ENCODE results near the gene B4GALT2. TPM values are rescaled to one million over a fixed set of nuclear protein-coding genes. Genes with fewer than 3 reads are reported as not detected.

Gene B4GALT2
- total and polyA plus RNA-seq, 2 donors, result 7.3 to 10.3 TPM

- no peaks in the 10 kb centered on the region for H3K9me3 ChIP-seq (ENCODE audit: control insufficient read depth in 2 of 2, insufficient read depth in 1 of 2, low read length in 1 of 2)
- no peaks in the 10 kb centered on the region for H3K4me1 ChIP-seq (ENCODE audit: control insufficient read depth in 2 of 2, insufficient read depth in 2 of 2, low read length in 2 of 2)
- H3K27me3 ChIP-seq (ENCODE audit: control insufficient read depth in 2 of 2, insufficient read depth in 1 of 2, low read length in 1 of 2), result no peaks in the 10 kb centered on the region
- no peak overlapping the region for H3K27ac ChIP-seq (ENCODE audit: low read depth in 1 of 2, low read length in 1 of 2)
- 86% methylated on average over 3 of the region's 3 CpGs for WGBS
- H3K4me3 ChIP-seq (ENCODE audit: low read length in 2 of 2), result no peak overlapping the region
- no peak for DNase-seq (ENCODE audit: low read depth in 6 of 9, low spot score in 9 of 9)
- peaks cover 16 to 23% of the 10 kb centered on the region in 2 donors for H3K36me3 ChIP-seq (ENCODE audit: control insufficient read depth in 2 of 2, insufficient read depth in 2 of 2, low read length in 1 of 2)
Measured at GRCh38 chr1:43963006-43963405, 16.0 kb upstream of the B4GALT2 start.

DNA sequence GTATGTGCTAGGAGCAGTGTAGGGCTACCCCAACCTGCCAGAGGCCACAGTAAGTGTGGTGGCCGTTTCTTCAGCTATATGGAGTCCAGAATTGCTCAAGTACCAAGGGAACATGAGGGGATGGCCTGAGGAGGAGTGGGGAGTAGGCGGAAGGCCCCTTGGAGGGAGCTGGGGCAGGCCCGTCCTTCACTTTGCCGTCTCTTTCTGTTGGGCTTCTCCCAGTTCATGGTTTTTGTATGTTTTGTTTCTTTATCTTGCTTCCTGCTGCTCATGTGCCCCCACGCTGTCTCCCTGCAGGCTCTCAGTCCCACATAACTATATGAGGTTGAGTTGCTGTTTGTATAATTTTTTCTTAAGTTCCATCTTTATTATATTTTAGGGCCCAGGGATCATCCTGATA lies 15.1 kb upstream of the B4GALT2 start:
- Histone ChIP-seq H3K27ac (ENCODE audit: low read depth in 1 of 2, low read length in 1 of 2) (no peak overlapping the region), H3K27me3 (ENCODE audit: control insufficient read depth in 2 of 2, insufficient read depth in 1 of 2, low read length in 1 of 2) (no peaks in the 10 kb centered on the region), H3K36me3 (ENCODE audit: control insufficient read depth in 2 of 2, insufficient read depth in 2 of 2, low read length in 1 of 2) (peaks cover 10 to 16% of the 10 kb centered on the region in 2 donors), H3K9me3 (ENCODE audit: control insufficient read depth in 2 of 2, insufficient read depth in 1 of 2, low read length in 1 of 2) (no peaks in the 10 kb centered on the region), H3K4me3 (ENCODE audit: low read length in 2 of 2) (no peak overlapping the region), H3K4me1 (ENCODE audit: control insufficient read depth in 2 of 2, insufficient read depth in 2 of 2, low read length in 2 of 2) (no peaks in the 10 kb centered on the region)
- DNase-seq (ENCODE audit: low read depth in 6 of 9, low spot score in 9 of 9), result no peak
- 98% methylated on average over 5 of the region's 5 CpGs for WGBS

DNA sequence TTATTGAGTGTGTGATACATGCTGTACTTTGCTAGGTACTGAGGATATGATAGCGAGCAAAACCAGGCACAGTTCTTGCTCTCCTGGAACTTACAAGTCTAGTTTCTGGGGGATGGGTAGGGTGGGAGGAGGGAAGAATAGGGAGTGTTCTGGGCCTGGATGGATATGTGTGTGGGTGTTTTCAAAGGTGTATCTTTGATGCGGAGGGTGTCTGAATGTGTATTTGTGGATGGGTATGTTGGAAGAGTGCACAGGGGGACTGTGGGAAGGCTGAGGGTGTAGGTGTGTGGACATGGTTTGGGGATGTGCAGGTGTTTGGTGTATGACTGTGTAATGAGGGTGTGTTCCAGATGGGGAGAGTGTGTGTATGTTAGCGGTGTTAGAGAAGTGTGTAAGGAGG lies 13.7 kb upstream of the B4GALT2 start:
- peaks cover 4 to 15% of the 10 kb centered on the region in 2 donors for H3K36me3 ChIP-seq (ENCODE audit: control insufficient read depth in 2 of 2, insufficient read depth in 2 of 2, low read length in 1 of 2)
- peaks cover 4 to 7% of the 10 kb centered on the region in 2 donors for H3K4me1 ChIP-seq (ENCODE audit: control insufficient read depth in 2 of 2, insufficient read depth in 2 of 2, low read length in 2 of 2)
- no peak for DNase-seq (ENCODE audit: low read depth in 6 of 9, low spot score in 9 of 9)
- no peaks in the 10 kb centered on the region for H3K9me3 ChIP-seq (ENCODE audit: control insufficient read depth in 2 of 2, insufficient read depth in 1 of 2, low read length in 1 of 2)
- no peaks in the 10 kb centered on the region for H3K27me3 ChIP-seq (ENCODE audit: control insufficient read depth in 2 of 2, insufficient read depth in 1 of 2, low read length in 1 of 2)
- no peak overlapping the region for H3K27ac ChIP-seq (ENCODE audit: low read depth in 1 of 2, low read length in 1 of 2)
- 90% methylated on average over 3 of the region's 3 CpGs for WGBS
- no peak overlapping the region for H3K4me3 ChIP-seq (ENCODE audit: low read length in 2 of 2)

GRCh38 chr1:43968348-43968948 lies 10.6 kb upstream of the B4GALT2 start:
- Histone ChIP-seq H3K36me3 (ENCODE audit: control insufficient read depth in 2 of 2, insufficient read depth in 2 of 2, low read length in 1 of 2) (peaks cover 0 to 9% of the 10 kb centered on the region in 2 donors), H3K4me1 (ENCODE audit: control insufficient read depth in 2 of 2, insufficient read depth in 2 of 2, low read length in 2 of 2) (peaks cover 7 to 14% of the 10 kb centered on the region in 2 donors), H3K27me3 (ENCODE audit: control insufficient read depth in 2 of 2, insufficient read depth in 1 of 2, low read length in 1 of 2) (no peaks in the 10 kb centered on the region), H3K27ac (ENCODE audit: low read depth in 1 of 2, low read length in 1 of 2) (no peak overlapping the region), H3K4me3 (ENCODE audit: low read length in 2 of 2) (no peak overlapping the region), H3K9me3 (ENCODE audit: control insufficient read depth in 2 of 2, insufficient read depth in 1 of 2, low read length in 1 of 2) (no peaks in the 10 kb centered on the region)
- WGBS, result 99% methylated on average over 6 of the region's 6 CpGs
- peak in 3 of 9 donors; percentile 44 to 59 (median 47) for DNase-seq (ENCODE audit: low read depth in 6 of 9, low spot score in 9 of 9)

DNA sequence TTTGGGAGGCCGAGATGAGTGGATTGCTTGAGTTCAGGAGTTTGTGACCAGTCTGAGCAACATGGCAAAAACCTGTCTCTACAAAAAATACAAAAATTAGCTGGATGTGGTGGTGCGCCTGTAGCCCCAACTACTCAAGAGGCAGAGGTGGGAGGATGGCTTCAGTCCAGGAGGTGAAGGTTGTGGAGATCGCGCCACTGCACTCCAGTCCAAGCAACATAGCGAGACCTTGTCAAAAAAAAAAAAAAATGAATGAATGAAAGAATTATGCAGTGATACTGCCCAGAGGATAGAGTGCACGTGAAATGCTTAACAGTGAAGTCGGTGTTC lies 9.6 kb upstream of the B4GALT2 start:
- Histone ChIP-seq H3K27ac (ENCODE audit: low read depth in 1 of 2, low read length in 1 of 2) (no peak overlapping the region), H3K27me3 (ENCODE audit: control insufficient read depth in 2 of 2, insufficient read depth in 1 of 2, low read length in 1 of 2) (no peaks in the 10 kb centered on the region), H3K9me3 (ENCODE audit: control insufficient read depth in 2 of 2, insufficient read depth in 1 of 2, low read length in 1 of 2) (no peaks in the 10 kb centered on the region), H3K4me3 (ENCODE audit: low read length in 2 of 2) (peak overlapping the region in 1 of 2 donors; percentile 61), H3K36me3 (ENCODE audit: control insufficient read depth in 2 of 2, insufficient read depth in 2 of 2, low read length in 1 of 2) (peaks cover 0 to 9% of the 10 kb centered on the region in 2 donors), H3K4me1 (ENCODE audit: control insufficient read depth in 2 of 2, insufficient read depth in 2 of 2, low read length in 2 of 2) (peaks cover 10 to 21% of the 10 kb centered on the region in 2 donors)
- 66% methylated on average over 7 of the region's 7 CpGs for WGBS
- DNase-seq (ENCODE audit: low read depth in 6 of 9, low spot score in 9 of 9), result no peak

- Histone ChIP-seq H3K4me3 (ENCODE audit: low read length in 2 of 2) (peak within 1 kb of the TSS; percentile 61 to 86), H3K27me3 (ENCODE audit: control insufficient read depth in 2 of 2, insufficient read depth in 1 of 2, low read length in 1 of 2) (no peaks in the 10 kb centered on the region), H3K36me3 (ENCODE audit: control insufficient read depth in 2 of 2, insufficient read depth in 2 of 2, low read length in 1 of 2) (peaks cover 0 to 7% of the 10 kb centered on the region in 2 donors), H3K4me1 (ENCODE audit: control insufficient read depth in 2 of 2, insufficient read depth in 2 of 2, low read length in 2 of 2) (peaks cover 10 to 22% of the 10 kb centered on the region in 2 donors), H3K27ac (ENCODE audit: low read depth in 1 of 2, low read length in 1 of 2) (no peak within 1 kb of the TSS), H3K9me3 (ENCODE audit: control insufficient read depth in 2 of 2, insufficient read depth in 1 of 2, low read length in 1 of 2) (no peaks in the 10 kb centered on the region)
- WGBS, result 1% methylated on average over 47 of the region's 47 CpGs
- DNase-seq (ENCODE audit: low read depth in 6 of 9, low spot score in 9 of 9), result peak; percentile 85 to 97 (median 91)
Measured at GRCh38 chr1:43969746-43970466, 9.1 kb upstream of the B4GALT2 start, which contains the start of gene DPH2. DPH2 (plus strand) TSS chr1:43970010; CDS start chr1:43970176, 166 bp downstream.

- no peak for DNase-seq (ENCODE audit: low read depth in 6 of 9, low spot score in 9 of 9)
- Histone ChIP-seq H3K27ac (ENCODE audit: low read depth in 1 of 2, low read length in 1 of 2) (no peak overlapping the region), H3K27me3 (ENCODE audit: control insufficient read depth in 2 of 2, insufficient read depth in 1 of 2, low read length in 1 of 2) (no peaks in the 10 kb centered on the region), H3K4me3 (ENCODE audit: low read length in 2 of 2) (peak overlapping the region; percentile 61 to 86), H3K4me1 (ENCODE audit: control insufficient read depth in 2 of 2, insufficient read depth in 2 of 2, low read length in 2 of 2) (peaks cover 10 to 25% of the 10 kb centered on the region in 2 donors), H3K9me3 (ENCODE audit: control insufficient read depth in 2 of 2, insufficient read depth in 1 of 2, low read length in 1 of 2) (no peaks in the 10 kb centered on the region), H3K36me3 (ENCODE audit: control insufficient read depth in 2 of 2, insufficient read depth in 2 of 2, low read length in 1 of 2) (peaks cover 0 to 7% of the 10 kb centered on the region in 2 donors)
- 72% methylated on average over 5 of the region's 5 CpGs for WGBS
Measured at GRCh38 chr1:43970502-43970901, 8.5 kb upstream of the B4GALT2 start.

DNA sequence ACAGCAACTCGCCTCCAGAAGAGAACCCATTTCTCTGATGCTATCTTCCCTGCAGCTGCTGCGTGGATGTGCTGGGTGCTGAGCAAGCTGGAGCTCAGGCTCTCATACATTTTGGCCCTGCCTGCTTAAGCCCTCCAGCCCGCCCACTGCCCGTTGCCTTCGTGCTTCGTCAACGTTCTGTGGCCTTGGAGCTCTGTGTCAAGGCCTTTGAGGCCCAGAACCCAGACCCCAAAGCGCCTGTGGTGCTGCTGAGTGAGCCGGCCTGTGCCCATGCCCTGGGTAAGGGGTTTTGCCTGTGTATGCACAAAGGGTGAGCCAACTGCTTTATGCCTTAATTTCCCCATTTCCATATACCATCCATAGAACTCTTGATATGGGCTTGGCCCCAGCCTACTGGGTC lies 8.1 kb upstream of the B4GALT2 start:
- H3K4me1 ChIP-seq (ENCODE audit: control insufficient read depth in 2 of 2, insufficient read depth in 2 of 2, low read length in 2 of 2), result peaks cover 14 to 29% of the 10 kb centered on the region in 2 donors
- peaks cover 0 to 7% of the 10 kb centered on the region in 2 donors for H3K36me3 ChIP-seq (ENCODE audit: control insufficient read depth in 2 of 2, insufficient read depth in 2 of 2, low read length in 1 of 2)
- H3K9me3 ChIP-seq (ENCODE audit: control insufficient read depth in 2 of 2, insufficient read depth in 1 of 2, low read length in 1 of 2), result no peaks in the 10 kb centered on the region
- H3K27ac ChIP-seq (ENCODE audit: low read depth in 1 of 2, low read length in 1 of 2), result no peak overlapping the region
- no peak overlapping the region for H3K4me3 ChIP-seq (ENCODE audit: low read length in 2 of 2)
- 97% methylated on average over 9 of the region's 9 CpGs for WGBS
- no peaks in the 10 kb centered on the region for H3K27me3 ChIP-seq (ENCODE audit: control insufficient read depth in 2 of 2, insufficient read depth in 1 of 2, low read length in 1 of 2)
- no peak for DNase-seq (ENCODE audit: low read depth in 6 of 9, low spot score in 9 of 9)

DNA sequence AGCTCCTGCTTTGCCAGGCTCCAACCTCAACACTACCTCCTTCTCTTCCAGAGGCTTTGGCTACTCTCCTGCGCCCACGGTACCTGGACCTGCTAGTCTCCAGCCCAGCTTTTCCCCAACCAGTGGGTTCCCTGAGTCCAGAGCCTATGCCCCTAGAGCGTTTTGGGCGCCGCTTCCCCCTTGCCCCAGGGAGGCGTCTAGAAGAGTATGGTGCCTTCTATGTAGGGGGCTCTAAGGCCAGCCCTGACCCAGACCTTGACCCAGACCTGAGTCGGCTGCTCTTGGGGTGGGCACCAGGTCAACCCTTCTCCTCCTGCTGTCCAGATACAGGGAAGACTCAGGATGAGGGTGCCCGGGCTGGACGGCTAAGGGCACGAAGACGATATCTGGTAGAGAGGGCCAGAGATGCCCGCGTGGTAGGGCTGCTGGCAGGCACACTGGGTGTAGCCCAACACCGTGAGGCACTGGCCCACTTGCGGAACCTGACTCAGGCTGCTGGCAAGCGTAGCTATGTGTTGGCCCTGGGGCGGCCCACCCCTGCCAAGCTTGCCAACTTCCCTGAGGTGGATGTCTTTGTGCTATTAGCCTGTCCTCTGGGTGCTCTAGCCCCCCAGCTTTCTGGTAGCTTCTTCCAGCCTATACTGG lies 7.6 kb upstream of the B4GALT2 start:
- 97% methylated on average over 17 of the region's 17 CpGs for WGBS
- no peaks in the 10 kb centered on the region for H3K9me3 ChIP-seq (ENCODE audit: control insufficient read depth in 2 of 2, insufficient read depth in 1 of 2, low read length in 1 of 2)
- peaks cover 0 to 11% of the 10 kb centered on the region in 2 donors for H3K36me3 ChIP-seq (ENCODE audit: control insufficient read depth in 2 of 2, insufficient read depth in 2 of 2, low read length in 1 of 2)
- no peak overlapping the region for H3K4me3 ChIP-seq (ENCODE audit: low read length in 2 of 2)
- no peak for DNase-seq (ENCODE audit: low read depth in 6 of 9, low spot score in 9 of 9)
- no peak overlapping the region for H3K27ac ChIP-seq (ENCODE audit: low read depth in 1 of 2, low read length in 1 of 2)
- peaks cover 19 to 35% of the 10 kb centered on the region in 2 donors for H3K4me1 ChIP-seq (ENCODE audit: control insufficient read depth in 2 of 2, insufficient read depth in 2 of 2, low read length in 2 of 2)
- no peaks in the 10 kb centered on the region for H3K27me3 ChIP-seq (ENCODE audit: control insufficient read depth in 2 of 2, insufficient read depth in 1 of 2, low read length in 1 of 2)
